ENCODE data around the gene BAIAP2. TPM values are rescaled to one million over a fixed set of nuclear protein-coding genes. Genes with fewer than 3 reads are reported as not detected.

BAIAP2 gene
- total and polyA plus RNA-seq, 2 donors (not counting 3 experiments of a cell fraction or from before 2014, with no cell fraction given) = 12.3 to 18.6 TPM

DNA sequence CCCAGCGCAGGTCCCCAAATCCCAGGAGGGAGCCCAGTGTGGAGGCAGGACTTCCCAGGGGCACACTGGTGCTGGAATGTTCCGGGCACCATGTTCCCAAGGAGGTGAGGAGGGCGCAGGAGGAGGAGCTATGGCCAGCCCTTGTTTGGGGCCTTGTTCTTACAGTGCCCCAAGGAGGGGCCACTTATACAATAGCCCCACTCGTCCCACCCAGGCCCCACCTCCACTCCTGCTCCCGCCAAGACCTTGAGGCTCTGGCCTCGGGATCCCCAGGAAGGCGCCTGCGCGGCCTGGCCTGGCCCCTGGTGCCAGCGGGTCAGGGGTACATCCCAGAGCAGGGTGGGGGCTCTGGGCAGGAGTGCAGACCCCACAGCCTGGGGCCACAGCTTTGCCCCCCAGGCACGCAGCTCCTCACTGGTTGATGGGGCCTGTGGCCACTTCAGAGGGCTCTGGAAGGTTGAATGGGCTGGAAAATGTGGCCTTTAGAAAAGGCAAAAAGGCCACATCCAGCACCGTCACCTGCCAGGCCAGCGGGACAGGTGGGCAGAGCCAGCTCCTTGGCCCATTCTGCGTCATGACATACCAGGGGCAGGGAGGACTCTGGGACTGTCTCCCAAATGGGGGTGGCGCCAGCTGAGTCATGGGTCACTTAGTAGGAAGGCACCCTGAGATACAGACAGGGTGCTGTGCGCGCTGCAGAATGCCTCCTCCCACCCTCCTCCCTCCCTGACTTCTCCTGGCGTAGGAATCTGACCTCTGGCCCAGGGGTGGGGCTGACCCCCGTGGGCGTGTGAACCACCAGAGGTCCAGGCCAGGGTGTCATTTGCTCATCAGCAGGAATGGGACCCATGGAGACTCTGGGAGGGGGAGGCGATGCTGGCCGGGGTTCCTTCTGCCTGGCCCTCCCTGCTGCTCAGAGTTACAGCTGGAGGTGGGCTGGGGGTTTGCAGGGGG is 98.1 kb downstream of the BAIAP2 start:
- H3K4me3 ChIP-seq (replicated peaks in 1 of 3; ENCODE audit: insufficient read depth in 1 of 3, low read depth in 1 of 3, low read length in 3 of 3) = no peak overlapping the region
- no peak overlapping the region for H2AFZ ChIP-seq (ENCODE audit: low read depth, low read length)
- intact Hi-C loops (cut with micrococcal nuclease) (no loop called here), dilution Hi-C loops (cut with MboI; ENCODE audit: extremely low pct_ligation_motif_present, low sequenced_read_pairs) (no loop called here)
- H4K20me1 ChIP-seq (replicated peaks; ENCODE audit: control insufficient read depth, extremely low read depth, insufficient read depth, low read length) = no peaks in the 10 kb centered on the region
- H3K79me2 ChIP-seq (ENCODE audit: control insufficient read depth, insufficient read depth, low read length) = no peaks in the 10 kb centered on the region
- no peaks in the 10 kb centered on the region for H3K9me1 ChIP-seq (replicated peaks; ENCODE audit: control insufficient read depth, extremely low read depth, insufficient read depth, low read length)
- no peak overlapping the region for H3K27ac ChIP-seq (ENCODE audit: insufficient read depth, low read depth, low read length)
- FAIRE-seq (no peak), DNase-seq (ENCODE audit: low read depth, low spot score) (no peak)
- H3K36me3 ChIP-seq (ENCODE audit: control insufficient read depth in 2 of 2, extremely low read depth in 1 of 2, insufficient read depth in 2 of 2, low read length in 2 of 2) = no peaks in the 10 kb centered on the region
- H3K9ac ChIP-seq (replicated peaks; ENCODE audit: extremely low read depth, insufficient read depth, low read length) = no peak overlapping the region
- H3K4me2 ChIP-seq (ENCODE audit: insufficient read depth, low read length) = no peak overlapping the region
- H3K27me3 ChIP-seq (ENCODE audit: control insufficient read depth in 2 of 2, insufficient read depth in 2 of 2, low read length in 2 of 2) = no peaks in the 10 kb centered on the region
- no peaks in the 10 kb centered on the region for H3K9me3 ChIP-seq (replicated peaks; ENCODE audit: control insufficient read depth, insufficient read depth, low read length)
- BruUV-seq (replicated peaks) = no TSS peak
- ChIA-PET CTCF (interaction anchor here (1.1 to 2.5 kb wide), 2 partner anchors 10 to 68 kb away, joined by 3 to 12 read pairs; no protein-coding TSS in a partner anchor), POLR2A (no interaction called here)
- TF ChIP-seq FOS (IDR thresholded peaks at IDR 0.05; ENCODE audit: borderline replicate concordance, insufficient read depth, low read length) = no peak
- TF ChIP-seq POLR2AphosphoS5 (IDR thresholded peaks at IDR 0.05; ENCODE audit: insufficient read depth, low read depth, low read length) = no peak
- TF ChIP-seq EZH2 (IDR thresholded peaks at IDR 0.05; ENCODE audit: borderline replicate concordance, low read depth, low read length, severe bottlenecking) = no peak
- TF ChIP-seq, protein P1, sequence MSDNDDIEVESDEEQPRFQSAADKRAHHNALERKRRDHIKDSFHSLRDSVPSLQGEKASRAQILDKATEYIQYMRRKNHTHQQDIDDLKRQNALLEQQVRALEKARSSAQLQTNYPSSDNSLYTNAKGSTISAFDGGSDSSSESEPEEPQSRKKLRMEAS (IDR thresholded peaks at IDR 0.05; ENCODE audit: insufficient read depth, insufficient read length) = no peak
- TF ChIP-seq MYC (IDR thresholded peaks at IDR 0.05; ENCODE audit: low read depth, low read length) = no peak
- TF ChIP-seq JUN (IDR thresholded peaks at IDR 0.05; ENCODE audit: borderline replicate concordance, insufficient read depth, insufficient read length, low read depth) = no peak
- no peak for TF ChIP-seq POLR2A (IDR thresholded peaks at IDR 0.05; ENCODE audit: low read depth, low read length)
- TF ChIP-seq GATA2 (IDR thresholded peaks at IDR 0.05; ENCODE audit: insufficient read depth, insufficient read length, low read depth, low read length) = no peak
- TF ChIP-seq, protein P2, sequence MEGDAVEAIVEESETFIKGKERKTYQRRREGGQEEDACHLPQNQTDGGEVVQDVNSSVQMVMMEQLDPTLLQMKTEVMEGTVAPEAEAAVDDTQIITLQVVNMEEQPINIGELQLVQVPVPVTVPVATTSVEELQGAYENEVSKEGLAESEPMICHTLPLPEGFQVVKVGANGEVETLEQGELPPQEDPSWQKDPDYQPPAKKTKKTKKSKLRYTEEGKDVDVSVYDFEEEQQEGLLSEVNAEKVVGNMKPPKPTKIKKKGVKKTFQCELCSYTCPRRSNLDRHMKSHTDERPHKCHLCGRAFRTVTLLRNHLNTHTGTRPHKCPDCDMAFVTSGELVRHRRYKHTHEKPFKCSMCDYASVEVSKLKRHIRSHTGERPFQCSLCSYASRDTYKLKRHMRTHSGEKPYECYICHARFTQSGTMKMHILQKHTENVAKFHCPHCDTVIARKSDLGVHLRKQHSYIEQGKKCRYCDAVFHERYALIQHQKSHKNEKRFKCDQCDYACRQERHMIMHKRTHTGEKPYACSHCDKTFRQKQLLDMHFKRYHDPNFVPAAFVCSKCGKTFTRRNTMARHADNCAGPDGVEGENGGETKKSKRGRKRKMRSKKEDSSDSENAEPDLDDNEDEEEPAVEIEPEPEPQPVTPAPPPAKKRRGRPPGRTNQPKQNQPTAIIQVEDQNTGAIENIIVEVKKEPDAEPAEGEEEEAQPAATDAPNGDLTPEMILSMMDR (IDR thresholded peaks at IDR 0.05; ENCODE audit: extremely low read depth in 1 of 2, insufficient read depth in 1 of 2, low read depth in 1 of 2, low read length in 2 of 2) = no peak
- no peaks in the 10 kb centered on the region for H3K4me1 ChIP-seq (ENCODE audit: control insufficient read depth, extremely low read depth, insufficient read depth, low read length)

Data from endothelial cell of umbilical vein (primary cell).